A172 (cell line): ENCODE data around the gene ARHGAP42. TPM values are rescaled to one million over a fixed set of nuclear protein-coding genes. Genes with fewer than 3 reads are reported as not detected.

Source experiments
- DNase-seq: peaks from one replicate; pipeline ENCODE4 v3.0.0-alpha.2; 2015; ENCODE audit warnings: low spot score
- total RNA-seq: library from RNA; depleted of rRNA; stranded (reverse); fragments of >200 nt; shearing (Covaris generic); gene quantifications from 2 replicates; pipeline ENCODE4 v1.2.3, GENCODE V29; 2014

Gene ARHGAP42
- total RNA-seq, 1 experiment from 2014 or later: 17.1 TPM

- DNase-seq: no peak
These were observed 335.2 kb downstream of the ARHGAP42 start for GRCh38 chr11:101022256-101022655.

GRCh38 chr11:101028644-101029043, 341.6 kb downstream of the ARHGAP42 start:
- no peak for DNase-seq

- no peak for DNase-seq
These were observed 342.9 kb downstream of the ARHGAP42 start for GRCh38 chr11:101030015-101030414.

- no peak for DNase-seq
These were observed 343.6 kb downstream of the ARHGAP42 start for GRCh38 chr11:101030692-101031091.

GRCh38 chr11:101031713-101032112, 344.6 kb downstream of the ARHGAP42 start:
- no peak for DNase-seq

- DNase-seq: no peak
These were observed 345.9 kb downstream of the ARHGAP42 start for GRCh38 chr11:101032991-101033390.

- DNase-seq: no peak
These were observed 347.0 kb downstream of the ARHGAP42 start for GRCh38 chr11:101034076-101034475.

- no peak for DNase-seq
These were observed 348.8 kb downstream of the ARHGAP42 start for GRCh38 chr11:101035872-101036271.
